Vagina (tissue), 2 donors: ENCODE measurements around the gene SLC2A4RG.

Experiments used
- CTCF ChIP-seq, 3 experiments: fragments of 450-650 bp in 2 of 3; fragments of 200-600 bp in 1 of 3; sonication (generic) in 1 of 3; IDR thresholded peaks; one replicate each; pipeline ENCODE4 v1.5.1; 2017 to 2019; ENCODE audit warnings: antibody characterized with exemption in 3 of 3, mild to moderate bottlenecking in 2 of 3, moderate library complexity in 2 of 3
- POLR2A ChIP-seq, 2 donors: fragments of 450-650 bp; IDR thresholded peaks; one replicate each; pipeline ENCODE4 v1.6.1; 2017; ENCODE audit warnings: antibody characterized with exemption in 2 of 2, mild to moderate bottlenecking in 2 of 2, moderate library complexity in 2 of 2
- POLR2AphosphoS5 ChIP-seq, 2 donors: sonication (generic); formaldehyde crosslinking; IDR thresholded peaks; one replicate each; pipeline ENCODE4 v1.9.0; 2017; ENCODE audit warnings: antibody characterized with exemption in 2 of 2, mild to moderate bottlenecking in 2 of 2, low read depth in 1 of 2; ENCODE audit not compliant: insufficient read depth in 1 of 2

DNA sequence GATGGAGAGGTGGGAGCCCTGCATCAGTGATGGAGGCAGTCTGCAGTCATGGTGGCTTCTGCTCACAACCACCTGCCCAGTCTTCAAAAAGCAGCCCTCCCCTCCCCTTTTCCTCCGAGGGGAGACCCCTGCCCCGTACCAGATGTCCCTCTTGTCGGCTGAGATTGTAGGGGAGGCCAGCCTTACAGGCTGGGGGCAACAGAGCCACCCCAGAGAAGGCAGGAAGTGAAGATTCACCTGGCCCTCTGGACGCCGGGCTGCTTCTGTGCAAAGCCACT is 38.6 kb upstream of the SLC2A4RG start:
- TF ChIP-seq CTCF (IDR thresholded peaks at IDR 0.05) = no peak
- no peak for TF ChIP-seq POLR2A (IDR thresholded peaks at IDR 0.05)
- TF ChIP-seq POLR2AphosphoS5 (IDR thresholded peaks at IDR 0.05; ENCODE audit: insufficient read depth in 1 of 2, low read depth in 1 of 2) = no peak
